GM12892 (cell line): ENCODE results near the gene ITPRIPL2.

ENCODE experiments used
- POLR2AphosphoS5 ChIP-seq: IDR thresholded peaks from 2 replicates; pipeline ENCODE4 v1.6.1; 2011; ENCODE audit warnings: low read depth, low read length, control low read depth
- TAF1 ChIP-seq: IDR thresholded peaks from 2 replicates; pipeline ENCODE4 v1.6.1; 2011; ENCODE audit warnings: low read depth, mild to moderate bottlenecking, control low read depth, low read length, borderline replicate concordance

- TF ChIP-seq POLR2AphosphoS5 = no peak
- TF ChIP-seq TAF1 = no peak
Measured at GRCh38 chr16:19128454-19129200, 14.9 kb downstream of the ITPRIPL2 start.
